ENCODE measurements around the gene MAST4. TPM values are rescaled to one million over a fixed set of nuclear protein-coding genes. Genes with fewer than 3 reads are reported as not detected.

MAST4 gene
- polyA plus RNA-seq, 2 of the 4 experiments (the other 2 are of a cell fraction) = 1.2 to 5.8 TPM

DNA sequence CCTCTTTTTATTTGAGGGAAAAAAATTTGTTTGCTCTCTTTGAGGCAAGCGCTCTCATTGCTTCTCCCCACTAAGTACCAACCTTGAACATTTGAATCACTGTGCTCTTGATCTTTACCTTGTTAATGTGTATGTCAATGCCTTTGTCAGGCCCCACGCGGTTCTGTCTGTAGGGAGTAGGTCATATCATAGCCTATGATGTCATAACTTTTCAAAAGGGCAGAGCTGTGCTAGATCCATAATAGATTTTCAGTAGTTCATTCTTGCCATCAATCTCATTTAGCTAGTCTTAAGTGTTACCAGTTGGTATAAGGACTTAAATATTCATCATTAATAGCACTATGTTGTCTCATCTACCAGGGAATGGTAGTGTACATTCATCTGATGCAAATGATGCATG lies 56.6 kb downstream of the MAST4 start (continued):
- TF ChIP-seq EP300 (IDR thresholded peaks at IDR 0.05) = no peak
- no peak for TF ChIP-seq JUNB (IDR thresholded peaks at IDR 0.05)
- no peak for TF ChIP-seq MAZ (IDR thresholded peaks at IDR 0.05; ENCODE audit: borderline replicate concordance, low read depth, low read length)
- TF ChIP-seq HOXB5 (CRISPR knock-in tag; IDR thresholded peaks at IDR 0.05) = no peak
- TF ChIP-seq KDM5A (IDR thresholded peaks at IDR 0.05) = no peak
- TF ChIP-seq, protein P1, sequence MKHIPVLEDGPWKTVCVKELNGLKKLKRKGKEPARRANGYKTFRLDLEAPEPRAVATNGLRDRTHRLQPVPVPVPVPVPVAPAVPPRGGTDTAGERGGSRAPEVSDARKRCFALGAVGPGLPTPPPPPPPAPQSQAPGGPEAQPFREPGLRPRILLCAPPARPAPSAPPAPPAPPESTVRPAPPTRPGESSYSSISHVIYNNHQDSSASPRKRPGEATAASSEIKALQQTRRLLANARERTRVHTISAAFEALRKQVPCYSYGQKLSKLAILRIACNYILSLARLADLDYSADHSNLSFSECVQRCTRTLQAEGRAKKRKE (CRISPR knock-in tag; IDR thresholded peaks at IDR 0.05; ENCODE audit: low read depth) = no peak
- TF ChIP-seq CEBPB (IDR thresholded peaks at IDR 0.05) = no peak
- TF ChIP-seq, protein P2, sequence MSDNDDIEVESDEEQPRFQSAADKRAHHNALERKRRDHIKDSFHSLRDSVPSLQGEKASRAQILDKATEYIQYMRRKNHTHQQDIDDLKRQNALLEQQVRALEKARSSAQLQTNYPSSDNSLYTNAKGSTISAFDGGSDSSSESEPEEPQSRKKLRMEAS (IDR thresholded peaks at IDR 0.05) = no peak
- no peak for TF ChIP-seq KDM1A (IDR thresholded peaks at IDR 0.05; ENCODE audit: low read depth)
- no peak for TF ChIP-seq TFCP2L1 (CRISPR knock-in tag; IDR thresholded peaks at IDR 0.05)
- no peak for TF ChIP-seq RARB (CRISPR knock-in tag; IDR thresholded peaks at IDR 0.05)

DNA sequence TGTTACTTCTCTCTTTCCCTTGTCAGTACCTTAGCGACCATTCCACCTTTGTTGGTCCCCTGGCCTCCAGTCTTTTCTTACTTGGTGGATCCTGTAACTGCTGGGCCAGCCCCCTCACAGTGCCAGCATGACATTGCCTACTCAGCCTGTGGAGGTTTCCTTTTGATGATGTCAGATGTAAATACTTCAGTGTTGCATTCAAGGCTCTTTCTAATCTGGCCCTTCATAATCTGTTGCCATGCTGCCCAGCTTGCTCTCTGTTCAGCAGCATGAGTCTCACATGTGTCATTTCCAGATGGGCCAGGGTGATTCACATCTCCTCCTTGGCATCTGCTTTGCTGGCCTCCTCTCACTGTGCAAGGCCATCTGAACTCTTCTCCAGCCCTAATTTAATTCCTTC lies 57.1 kb downstream of the MAST4 start:
- ATAC-seq = no peak
- no peak overlapping the region for H3K27ac ChIP-seq
- H3K9me3 ChIP-seq = no peaks in the 10 kb centered on the region
- H3K4me1 ChIP-seq = no peaks in the 10 kb centered on the region
- CTCF ChIA-PET = interaction anchor here (1.6 kb wide), 1 partner anchor 10 kb away, joined by 4 read pairs; no protein-coding TSS in a partner anchor
- TF ChIP-seq GATA3 (IDR thresholded peaks at IDR 0.05; ENCODE audit: borderline replicate concordance) = no peak
- TF ChIP-seq POLR2AphosphoS2 (conservative IDR thresholded peaks at IDR 0.05; ENCODE audit: low read length) = no peak
- no peak for TF ChIP-seq TFCP2L1 (CRISPR knock-in tag; IDR thresholded peaks at IDR 0.05)
- TF ChIP-seq RFX5 (IDR thresholded peaks at IDR 0.05) = no peak
- TF ChIP-seq EHMT2 (IDR thresholded peaks at IDR 0.05; ENCODE audit: low read depth) = no peak
- DNase-seq (ENCODE audit: low read depth in 1 of 2, low spot score in 1 of 2) = no peak
- WGBS (ENCODE audit: missing lambda C conversion rate) = 0% methylated on average over 1 of the region's 1 CpG
- FAIRE-seq = no peak
- POLR2A ChIA-PET = no interaction called here
- H3K4me3 ChIP-seq = no peak overlapping the region
- H3K4me2 ChIP-seq = no peak overlapping the region

DNA sequence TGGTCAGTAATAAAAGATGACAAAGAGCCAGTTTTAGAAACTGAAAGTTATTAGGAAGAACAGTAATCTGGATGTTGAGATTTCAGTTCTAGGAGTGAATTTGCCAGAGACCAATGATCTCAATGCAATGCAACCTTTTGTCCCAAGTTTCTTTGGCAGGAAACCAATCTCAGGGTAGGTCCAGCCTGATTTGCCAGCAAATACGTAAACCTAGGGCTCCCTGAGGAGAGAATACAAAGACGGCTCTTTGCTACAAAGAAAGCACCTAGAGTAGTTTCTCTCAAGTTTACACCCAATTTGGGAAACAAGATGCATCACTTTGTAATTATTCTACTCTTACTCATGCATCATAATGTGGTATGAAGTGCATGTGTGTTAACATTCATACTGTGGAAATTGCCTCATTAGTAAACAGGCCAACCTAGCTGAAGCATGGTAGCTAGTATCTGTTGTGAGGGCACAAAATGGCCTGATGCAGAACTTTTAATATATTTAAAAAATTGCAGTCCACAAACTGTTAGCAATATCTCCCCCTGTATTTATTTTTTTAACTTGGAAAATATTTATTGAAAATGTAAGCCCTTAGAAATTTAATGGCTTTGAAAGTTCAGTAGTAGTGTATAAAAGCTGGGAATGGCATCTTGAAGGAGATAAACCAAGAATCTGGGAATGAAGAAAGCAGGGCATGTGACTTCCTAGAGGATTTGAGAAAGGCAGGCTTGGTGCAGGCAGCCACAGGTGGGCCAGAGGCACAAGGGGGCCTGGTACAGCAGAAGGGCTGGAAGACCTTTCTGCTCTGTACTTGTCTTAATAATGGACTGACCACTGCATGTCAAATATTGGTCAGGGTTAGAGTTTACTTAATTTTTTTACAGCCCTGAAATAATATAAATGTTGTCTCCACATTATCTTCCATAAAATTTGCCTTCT lies 59.5 kb downstream of the MAST4 start:
- TF ChIP-seq JUNB (IDR thresholded peaks at IDR 0.05) (no peak), ESRRA (IDR thresholded peaks at IDR 0.05; ENCODE audit: borderline replicate concordance, low read length) (no peak), TP53 (CRISPR knock-in tag; IDR thresholded peaks at IDR 0.05) (no peak), CEBPB (IDR thresholded peaks at IDR 0.05) (no peak), ZFP36 (IDR thresholded peaks at IDR 0.05; ENCODE audit: borderline replicate concordance, partially characterized antibody) (no peak), CBX8 (IDR thresholded peaks at IDR 0.05) (no peak), RARB (CRISPR knock-in tag; IDR thresholded peaks at IDR 0.05) (no peak), HOXB5 (CRISPR knock-in tag; IDR thresholded peaks at IDR 0.05) (no peak)
- TF ChIP-seq, protein P3, sequence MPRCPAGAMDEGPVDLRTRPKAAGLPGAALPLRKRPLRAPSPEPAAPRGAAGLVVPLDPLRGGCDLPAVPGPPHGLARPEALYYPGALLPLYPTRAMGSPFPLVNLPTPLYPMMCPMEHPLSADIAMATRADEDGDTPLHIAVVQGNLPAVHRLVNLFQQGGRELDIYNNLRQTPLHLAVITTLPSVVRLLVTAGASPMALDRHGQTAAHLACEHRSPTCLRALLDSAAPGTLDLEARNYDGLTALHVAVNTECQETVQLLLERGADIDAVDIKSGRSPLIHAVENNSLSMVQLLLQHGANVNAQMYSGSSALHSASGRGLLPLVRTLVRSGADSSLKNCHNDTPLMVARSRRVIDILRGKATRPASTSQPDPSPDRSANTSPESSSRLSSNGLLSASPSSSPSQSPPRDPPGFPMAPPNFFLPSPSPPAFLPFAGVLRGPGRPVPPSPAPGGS (IDR thresholded peaks at IDR 0.05) = no peak
- Histone ChIP-seq H3K9me3 (no peaks in the 10 kb centered on the region), H3K27ac (no peak overlapping the region), H3K4me2 (no peak overlapping the region), H3K4me1 (no peaks in the 10 kb centered on the region), H3K4me3 (no peak overlapping the region)
- 14% methylated on average over 2 of the region's 2 CpGs for WGBS (ENCODE audit: missing lambda C conversion rate)
- ATAC-seq (no peak), FAIRE-seq (no peak), DNase-seq (ENCODE audit: low read depth in 1 of 2, low spot score in 1 of 2) (no peak)
- ChIA-PET POLR2A (no interaction called here), CTCF (interaction anchor here (1.0 kb wide), 1 partner anchor 24 kb away, joined by 3 read pairs; no protein-coding TSS in a partner anchor)

Measured in A549 (cell line).